NCI-H82 treated with DMSO at 0.1 percent for 48 hours (cell line): ENCODE data around the gene TMEM219.
"Not testable (repeated sequence)": the region's sequence is repeated elsewhere in the genome, so short reads cannot be mapped to it uniquely, and the experiment has no call there.

Source experiments
- DNase-seq: peaks from one replicate; lab custom pipeline; 2025; ENCODE audit not compliant: unreplicated experiment; lab: John Stamatoyannopoulos, UW

The TMEM219 gene

GRCh38 chr16:29961479-29962343 is at the start of gene TMEM219:
Gene TMEM219, plus strand, starts transcription at chr16:29962079. Its CDS starts 1,065 bp downstream, at chr16:29963144.
- DNase-seq: peak; percentile 43

GRCh38 chr16:29912087-29912486 is 49.8 kb upstream of the TMEM219 start:
- no peak for DNase-seq

GRCh38 chr16:29913514-29913913 is 48.4 kb upstream of the TMEM219 start:
- no peak for DNase-seq

GRCh38 chr16:29915590-29916247 is 46.2 kb upstream of the TMEM219 start:
- DNase-seq: no peak

GRCh38 chr16:29916979-29917378 is 44.9 kb upstream of the TMEM219 start:
- DNase-seq: no peak

GRCh38 chr16:29920288-29921033 is 41.4 kb upstream of the TMEM219 start:
- no peak for DNase-seq

GRCh38 chr16:29921034-29921385 is 40.9 kb upstream of the TMEM219 start:
- DNase-seq: no peak

- no peak for DNase-seq
Observed at GRCh38 chr16:29922326-29922725, 39.6 kb upstream of the TMEM219 start.

- no peak for DNase-seq
Observed at GRCh38 chr16:29922986-29923501, 38.8 kb upstream of the TMEM219 start.

- no peak for DNase-seq
Observed at GRCh38 chr16:29925105-29925756, 36.6 kb upstream of the TMEM219 start.

GRCh38 chr16:29925781-29926710 is 35.8 kb upstream of the TMEM219 start, which contains the start of gene KCTD13:
Gene KCTD13, minus strand, starts transcription at chr16:29926226. Its CDS starts 193 bp downstream, at chr16:29926033.
- DNase-seq: peak; percentile 64

GRCh38 chr16:29926711-29927052 is 35.2 kb upstream of the TMEM219 start:
- DNase-seq: no peak

GRCh38 chr16:29927070-29927905 is 34.6 kb upstream of the TMEM219 start:
- DNase-seq: no peak

- not testable (repeated sequence) for DNase-seq
Observed at GRCh38 chr16:29931750-29932149, 30.1 kb upstream of the TMEM219 start.

- no peak for DNase-seq
Observed at GRCh38 chr16:29940656-29941055, 21.2 kb upstream of the TMEM219 start.

- DNase-seq: peak; percentile 39
Observed at GRCh38 chr16:29943846-29944799, 17.8 kb upstream of the TMEM219 start.

GRCh38 chr16:29947897-29948296 is 14.0 kb upstream of the TMEM219 start:
- DNase-seq: no peak
